SIG-M5 (cell line): ENCODE results near the gene CHD6.

Experiments
- DNase-seq: peaks from one replicate; lab custom pipeline; 2025; lab: John Stamatoyannopoulos, UW

CHD6 gene

GRCh38 chr20:41507436-41507835 lies 110.7 kb downstream of the CHD6 start:
- DNase-seq = no peak

- DNase-seq = no peak
These were observed 111.8 kb downstream of the CHD6 start for GRCh38 chr20:41506192-41506915.

- DNase-seq = no peak
These were observed 113.0 kb downstream of the CHD6 start for GRCh38 chr20:41505184-41505583.

- no peak for DNase-seq
These were observed 116.8 kb downstream of the CHD6 start for GRCh38 chr20:41501376-41501775.

GRCh38 chr20:41499961-41500725 lies 118.0 kb downstream of the CHD6 start:
- DNase-seq = no peak

GRCh38 chr20:41499064-41499463 lies 119.1 kb downstream of the CHD6 start:
- no peak for DNase-seq

GRCh38 chr20:41497186-41497895 lies 120.8 kb downstream of the CHD6 start:
- no peak for DNase-seq

- no peak for DNase-seq
These were observed 123.7 kb downstream of the CHD6 start for GRCh38 chr20:41494451-41494850.

- DNase-seq = no peak
These were observed 134.6 kb downstream of the CHD6 start for GRCh38 chr20:41483553-41483930.

GRCh38 chr20:41482647-41483552 lies 135.3 kb downstream of the CHD6 start:
- DNase-seq = no peak

GRCh38 chr20:41480054-41480770 lies 138.0 kb downstream of the CHD6 start:
- no peak for DNase-seq

- DNase-seq = no peak
These were observed 139.1 kb downstream of the CHD6 start for GRCh38 chr20:41479113-41479512.

GRCh38 chr20:41478026-41478425 lies 140.2 kb downstream of the CHD6 start:
- DNase-seq = no peak

GRCh38 chr20:41476446-41476845 lies 141.7 kb downstream of the CHD6 start:
- no peak for DNase-seq

- DNase-seq = no peak
These were observed 142.2 kb downstream of the CHD6 start for GRCh38 chr20:41476013-41476441.

- no peak for DNase-seq
These were observed 142.7 kb downstream of the CHD6 start for GRCh38 chr20:41475503-41475902.

GRCh38 chr20:41470362-41471095 lies 147.6 kb downstream of the CHD6 start:
- no peak for DNase-seq

- no peak for DNase-seq
These were observed 148.3 kb downstream of the CHD6 start for GRCh38 chr20:41469868-41470267.

GRCh38 chr20:41468994-41469600 lies 149.1 kb downstream of the CHD6 start:
- no peak for DNase-seq

GRCh38 chr20:41467690-41468089 lies 150.5 kb downstream of the CHD6 start:
- DNase-seq = no peak
